Measurements from ENCODE around the gene F13B.
"Not testable (repeated sequence)": the region's sequence is repeated elsewhere in the genome, so short reads cannot be mapped to it uniquely, and the experiment has no call there.

The F13B gene

DNA sequence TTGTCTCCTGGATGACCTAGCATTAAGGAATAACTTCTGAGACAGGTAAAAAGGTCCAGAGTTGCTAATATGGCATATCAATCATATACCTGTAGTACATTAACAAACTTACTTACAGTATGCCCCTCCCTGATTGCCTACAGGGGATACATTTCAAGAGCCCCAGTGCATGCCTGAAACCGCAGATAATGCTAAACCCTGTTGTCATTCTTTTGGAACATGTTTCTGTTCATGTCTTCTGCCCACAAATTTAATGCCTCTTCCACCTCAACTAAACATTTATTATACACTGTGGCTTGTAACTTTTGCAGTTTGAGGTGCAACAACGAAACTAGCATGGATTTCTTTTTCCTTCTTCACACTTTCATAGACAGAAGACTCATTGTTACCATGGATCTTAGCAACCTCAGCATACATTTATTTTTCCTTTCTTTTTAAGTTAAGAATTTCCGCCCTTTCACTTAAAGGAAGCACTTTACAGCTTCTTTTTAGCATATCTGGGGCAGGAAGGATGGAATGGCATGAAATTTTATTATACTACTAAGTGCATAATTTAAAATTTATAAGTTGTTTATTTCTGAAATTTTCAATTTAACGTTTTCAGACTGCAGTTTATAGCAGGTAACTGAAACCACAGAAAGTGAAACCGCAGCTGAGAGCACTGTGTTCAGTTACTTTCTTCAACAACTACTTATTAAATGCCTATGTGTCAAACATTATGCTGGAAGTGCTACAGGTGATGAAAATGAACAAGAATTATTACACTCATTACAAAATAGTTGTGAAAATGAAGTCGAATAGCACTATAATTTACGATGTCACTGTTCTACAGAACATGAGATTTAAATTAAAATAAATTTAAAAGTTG is 25.3 kb downstream of the F13B start:
- DNase-seq: no peak

DNA sequence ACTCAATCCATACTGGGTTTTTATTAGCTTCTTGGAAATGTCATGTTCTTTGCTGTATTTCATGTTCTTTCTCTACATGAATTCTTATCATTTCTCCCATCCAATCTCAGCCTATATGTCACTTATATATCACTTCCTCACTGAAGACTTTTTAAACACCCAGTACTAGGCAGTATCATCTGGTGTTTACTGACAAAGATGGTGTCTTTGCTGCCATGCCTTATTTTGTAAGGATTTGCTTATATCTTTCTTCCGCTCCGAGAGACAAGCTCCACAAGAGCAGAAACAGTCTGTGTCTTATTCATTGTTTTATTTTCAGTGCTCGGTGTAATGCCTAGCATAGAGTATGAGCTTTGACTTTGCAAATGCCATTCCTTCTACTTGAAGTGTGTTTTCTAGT is 30.2 kb downstream of the F13B start:
- DNase-seq: no peak

DNA sequence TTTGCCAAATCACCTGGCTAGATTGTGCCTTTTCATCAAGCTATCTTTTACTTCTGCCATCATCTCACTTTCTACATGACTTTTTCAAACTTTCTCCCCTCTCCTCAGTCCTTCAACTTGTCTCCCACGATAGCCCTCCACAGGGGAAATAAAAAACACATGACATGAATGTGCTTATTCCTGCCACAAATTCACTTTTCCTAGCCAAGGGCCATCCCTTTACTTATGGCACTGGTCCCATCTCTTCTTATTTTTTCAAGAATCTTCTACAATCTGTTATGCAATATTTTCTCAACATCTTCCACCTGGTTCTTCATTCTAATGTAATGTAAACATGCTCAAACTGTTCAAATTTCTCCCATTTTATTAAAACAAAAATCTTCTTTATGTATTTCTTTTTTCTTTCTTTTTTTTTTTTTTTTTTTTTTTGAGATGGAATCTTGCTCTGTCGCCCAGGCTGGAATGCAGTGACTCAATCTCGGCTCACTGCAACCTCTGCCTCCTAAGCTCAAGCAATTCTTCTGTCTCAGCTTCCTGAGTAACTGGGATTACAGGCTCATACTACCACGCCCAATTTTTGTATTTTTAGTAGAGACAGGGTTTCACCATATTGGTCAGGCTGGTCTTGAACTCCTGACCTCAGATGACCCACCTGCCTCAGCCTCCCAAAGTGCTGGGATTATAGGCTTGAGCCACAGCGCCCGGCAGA is 32.3 kb downstream of the F13B start:
- DNase-seq: not testable (repeated sequence)

DNA sequence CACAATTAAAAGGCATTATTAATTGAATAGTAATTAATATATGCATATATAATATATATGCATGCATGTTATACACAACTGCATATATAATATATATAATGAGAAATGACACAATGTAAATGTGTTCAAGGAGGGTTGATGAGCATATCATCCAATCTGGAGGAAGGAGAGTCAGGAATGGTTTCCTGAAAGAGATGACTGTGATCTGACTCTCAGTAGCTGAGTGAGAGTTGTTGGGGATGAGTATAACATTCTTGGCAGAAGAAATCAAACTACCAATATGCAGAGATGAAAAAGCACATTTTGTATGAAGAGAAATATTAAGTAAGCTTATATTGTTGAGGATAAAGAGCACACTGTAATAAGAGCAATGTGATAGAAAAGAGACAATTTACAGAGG is 37.3 kb downstream of the F13B start:
- no peak for DNase-seq

DNA sequence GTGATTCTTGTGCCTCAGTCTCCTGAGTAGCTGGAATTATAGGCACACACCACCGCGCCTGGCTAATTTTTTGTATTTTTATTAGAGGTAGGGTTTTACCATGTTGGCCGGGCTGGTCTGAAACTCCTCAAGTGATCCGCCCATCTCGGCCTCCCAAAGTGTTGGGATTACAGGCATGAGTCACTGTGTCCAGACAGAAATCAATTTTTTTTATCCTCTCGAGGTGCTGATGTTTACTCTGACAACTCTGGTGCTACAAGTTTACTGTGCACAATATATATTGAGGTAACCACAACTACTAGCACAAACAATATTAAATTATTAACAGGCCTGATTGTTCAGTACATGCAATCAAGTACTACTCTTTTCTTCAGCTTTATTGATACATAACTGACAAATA is 39.7 kb downstream of the F13B start:
- DNase-seq: no peak

DNA sequence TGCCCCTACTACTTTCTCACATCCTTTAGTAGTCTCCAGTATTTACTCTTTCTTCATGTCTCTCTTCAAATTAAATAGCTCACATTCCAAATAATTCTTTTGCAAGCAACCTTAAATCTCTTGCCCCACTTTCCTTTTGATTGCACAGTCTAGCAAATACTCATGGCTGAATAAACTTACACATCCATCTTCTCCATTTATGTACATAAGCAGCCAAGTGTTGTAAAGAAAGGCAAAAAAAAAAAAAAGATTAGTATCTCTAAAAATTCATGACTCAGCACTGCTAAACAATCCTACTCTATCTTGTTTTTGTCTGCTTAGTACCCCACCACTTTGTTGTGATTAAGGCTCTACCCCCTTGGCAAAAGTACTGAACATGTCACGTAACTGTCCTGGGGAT is 42.6 kb downstream of the F13B start:
- no peak for DNase-seq

DNA sequence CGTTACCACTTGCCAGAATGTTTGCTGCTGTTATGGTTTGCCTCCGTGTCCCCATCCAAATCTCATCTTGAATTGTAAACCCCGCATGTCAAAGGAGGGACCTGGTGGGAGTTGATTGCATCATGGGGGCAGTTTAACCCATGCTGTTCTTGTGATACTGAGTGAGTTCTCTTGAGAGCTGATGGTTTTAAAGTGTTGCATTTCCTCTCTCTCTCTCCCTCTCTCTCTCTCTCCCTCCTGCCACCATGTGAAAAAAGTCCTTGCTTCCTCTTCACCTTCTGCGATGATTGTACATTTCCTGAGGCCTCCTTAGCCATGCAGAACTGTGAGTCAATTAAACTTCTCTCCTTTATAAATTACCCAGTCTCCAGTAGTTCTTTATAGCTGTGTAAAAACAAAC is 45.3 kb downstream of the F13B start:
- DNase-seq: no peak

DNA sequence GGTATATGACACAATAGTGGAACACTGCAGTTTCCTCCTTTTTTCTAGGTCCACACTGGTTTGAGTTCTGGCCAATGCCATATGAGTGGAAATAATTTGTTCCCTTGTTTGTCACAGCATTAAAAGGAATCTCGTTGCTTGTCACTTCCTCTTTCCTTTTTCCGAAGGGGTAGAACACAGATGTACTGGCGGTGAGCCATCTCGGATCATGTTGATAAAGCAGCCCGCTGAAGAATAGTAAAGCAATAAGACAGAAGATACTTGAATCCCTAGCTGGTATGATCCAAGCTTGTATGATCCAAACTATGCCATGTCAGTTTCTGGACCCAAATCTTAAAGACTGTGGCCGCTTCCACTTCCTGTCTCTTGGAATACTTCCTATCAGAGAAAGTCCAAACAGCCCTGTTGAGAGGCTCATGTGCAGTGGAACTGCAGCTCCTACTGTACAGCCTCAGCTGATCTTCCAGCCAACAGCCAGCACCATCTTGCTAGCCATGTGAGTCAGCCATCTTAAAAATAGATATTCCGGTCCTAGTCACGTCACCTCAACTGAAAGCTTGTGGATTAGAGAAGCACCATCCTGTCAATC is 49.4 kb downstream of the F13B start:
- DNase-seq: no peak

DNA sequence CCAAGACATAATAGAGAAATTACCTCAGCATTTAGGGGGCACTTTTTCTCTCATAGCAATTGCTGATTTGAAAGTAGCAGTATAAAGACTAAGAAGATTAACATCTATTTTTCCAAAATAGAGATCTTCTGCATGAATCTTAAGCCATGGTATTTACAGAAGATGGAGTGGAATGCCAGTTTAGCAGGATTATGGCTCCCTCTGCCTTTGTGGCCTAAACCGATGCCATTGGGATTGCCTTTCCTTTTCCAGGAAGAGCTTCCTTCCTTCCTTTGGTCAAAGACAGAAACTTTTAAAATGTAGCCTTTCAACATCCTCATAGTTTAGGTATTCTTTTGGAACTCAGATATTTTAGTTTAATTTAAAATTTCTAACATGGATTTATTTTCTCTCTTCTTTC is 50.3 kb downstream of the F13B start:
- no peak for DNase-seq

DNA sequence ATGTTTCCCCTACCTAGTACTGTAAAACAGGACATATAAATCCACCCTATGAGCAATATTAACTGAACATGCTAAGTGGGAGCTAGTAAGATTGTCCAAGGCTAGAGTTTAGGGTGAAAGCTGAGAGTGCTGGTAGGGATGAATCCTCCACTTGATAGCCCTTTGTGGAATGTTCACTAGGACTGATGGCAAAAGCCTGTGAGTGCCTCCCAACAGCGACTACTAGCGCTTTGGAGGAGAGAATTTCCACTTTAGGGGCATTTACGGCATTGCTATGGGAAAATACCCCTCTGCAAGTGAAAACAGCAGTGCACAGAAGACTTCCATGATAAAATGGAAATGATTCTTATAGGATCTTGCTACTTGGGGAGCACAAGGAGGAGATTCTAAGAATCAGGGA is 53.8 kb downstream of the F13B start:
- DNase-seq: no peak

DNA sequence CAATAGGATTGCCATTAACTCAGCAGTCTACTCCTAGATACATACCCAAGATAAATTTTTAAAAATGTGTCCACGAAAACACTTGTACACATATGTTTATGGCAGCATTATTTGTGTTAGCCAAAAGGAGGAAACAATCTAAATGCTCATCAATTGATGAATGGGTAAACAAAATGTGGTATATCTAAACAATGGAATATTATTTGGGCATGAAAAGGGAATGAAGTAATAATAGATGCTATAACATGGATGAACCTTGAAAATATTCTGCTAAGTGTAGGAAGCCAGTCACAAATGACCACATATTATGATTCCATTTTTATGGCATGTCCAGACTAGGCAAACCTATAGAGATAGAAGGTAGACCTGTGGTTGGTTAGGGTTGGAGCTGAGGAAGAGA is 55.4 kb downstream of the F13B start:
- no peak for DNase-seq

DNA sequence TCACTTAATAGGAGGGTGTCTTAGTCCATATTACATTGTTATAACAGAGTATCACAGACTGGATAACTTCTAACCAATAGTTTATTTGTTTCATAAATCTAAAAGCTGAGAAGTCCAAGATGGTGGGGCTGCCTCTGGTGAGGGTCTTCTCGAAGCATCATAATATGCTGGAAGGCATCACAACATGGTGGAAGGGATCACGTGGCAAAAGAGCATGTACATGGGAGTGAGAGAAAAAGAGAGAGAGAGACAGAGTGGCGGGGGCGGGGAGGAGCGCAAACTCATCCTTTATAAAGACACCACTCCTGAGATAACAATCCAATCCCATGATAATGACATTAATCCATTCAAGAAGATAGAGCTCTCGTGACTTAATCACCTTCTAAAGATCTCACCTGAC is 58.2 kb downstream of the F13B start:
- no peak for DNase-seq

DNA sequence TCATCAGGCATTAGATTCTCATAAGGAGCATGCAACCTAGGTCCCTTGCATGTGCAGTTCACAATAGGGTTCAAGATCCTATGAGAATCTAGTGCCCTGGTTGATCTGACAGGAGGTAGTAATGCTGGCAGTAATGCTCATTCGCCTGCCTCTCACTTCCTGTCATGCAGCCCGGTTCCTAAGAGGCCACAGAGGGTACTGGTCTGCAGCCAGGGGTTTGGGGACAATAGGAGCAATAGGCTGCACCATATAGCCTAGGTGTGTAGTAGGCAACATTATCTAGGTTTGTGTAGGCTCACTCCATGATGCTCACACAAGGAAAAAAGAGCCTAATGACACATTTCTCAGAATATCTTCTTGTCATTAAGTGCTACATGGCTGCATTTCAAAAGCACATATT is 63.9 kb downstream of the F13B start:
- DNase-seq: no peak

DNA sequence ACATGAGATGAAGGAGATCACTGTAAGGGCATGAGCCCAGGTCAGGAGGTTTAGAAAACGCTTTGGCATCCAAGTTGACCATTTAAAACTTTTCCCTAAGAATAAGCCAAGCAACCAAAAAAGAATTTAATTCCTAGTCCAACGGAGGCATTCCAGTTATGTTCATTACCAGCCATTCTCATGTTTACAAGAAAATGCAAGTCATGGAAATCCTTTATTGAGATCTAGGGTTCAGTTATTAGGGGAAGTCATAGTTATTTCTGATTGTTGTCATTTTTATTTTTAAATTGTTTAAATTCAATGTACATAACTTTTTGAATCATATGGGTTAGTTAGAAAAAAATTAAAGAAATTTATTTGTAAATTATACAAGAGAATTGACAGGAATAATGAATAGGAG is 65.2 kb downstream of the F13B start:
- no peak for DNase-seq

DNA sequence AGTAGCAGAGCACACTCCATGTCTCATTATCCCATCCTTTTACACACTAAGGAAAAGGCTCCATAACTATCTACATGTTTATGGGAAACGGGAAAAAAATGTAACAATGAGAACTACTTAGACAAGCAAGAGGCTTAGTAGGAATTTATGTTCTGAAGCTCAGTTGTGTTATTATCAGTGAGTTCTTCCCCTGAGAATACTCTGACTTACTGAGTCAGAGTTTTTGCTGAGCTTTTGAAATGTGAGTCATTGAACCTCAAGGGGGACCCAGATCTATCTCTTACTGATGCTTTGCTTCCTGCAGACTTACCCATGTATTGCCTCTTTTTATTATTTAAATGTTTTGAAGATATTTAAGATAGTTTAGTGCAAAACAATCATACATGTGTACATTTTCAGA is 69.6 kb downstream of the F13B start:
- DNase-seq: no peak

DNA sequence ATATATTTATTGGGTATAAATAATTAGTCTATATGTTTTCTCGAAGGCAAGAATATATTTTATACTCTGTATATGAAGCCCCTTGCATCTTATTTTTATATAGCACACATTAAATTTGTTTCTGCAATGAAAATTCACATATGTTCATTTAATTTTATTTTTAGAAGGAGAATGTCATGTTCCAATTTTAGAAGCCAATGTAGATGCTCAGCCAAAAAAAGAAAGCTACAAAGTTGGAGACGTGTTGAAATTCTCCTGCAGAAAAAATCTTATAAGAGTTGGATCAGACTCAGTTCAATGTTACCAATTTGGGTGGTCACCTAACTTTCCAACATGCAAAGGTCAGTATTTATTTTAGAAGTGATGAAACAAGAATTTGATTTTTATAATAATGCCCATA is 73.1 kb downstream of the F13B start:
- no peak for DNase-seq

DNA sequence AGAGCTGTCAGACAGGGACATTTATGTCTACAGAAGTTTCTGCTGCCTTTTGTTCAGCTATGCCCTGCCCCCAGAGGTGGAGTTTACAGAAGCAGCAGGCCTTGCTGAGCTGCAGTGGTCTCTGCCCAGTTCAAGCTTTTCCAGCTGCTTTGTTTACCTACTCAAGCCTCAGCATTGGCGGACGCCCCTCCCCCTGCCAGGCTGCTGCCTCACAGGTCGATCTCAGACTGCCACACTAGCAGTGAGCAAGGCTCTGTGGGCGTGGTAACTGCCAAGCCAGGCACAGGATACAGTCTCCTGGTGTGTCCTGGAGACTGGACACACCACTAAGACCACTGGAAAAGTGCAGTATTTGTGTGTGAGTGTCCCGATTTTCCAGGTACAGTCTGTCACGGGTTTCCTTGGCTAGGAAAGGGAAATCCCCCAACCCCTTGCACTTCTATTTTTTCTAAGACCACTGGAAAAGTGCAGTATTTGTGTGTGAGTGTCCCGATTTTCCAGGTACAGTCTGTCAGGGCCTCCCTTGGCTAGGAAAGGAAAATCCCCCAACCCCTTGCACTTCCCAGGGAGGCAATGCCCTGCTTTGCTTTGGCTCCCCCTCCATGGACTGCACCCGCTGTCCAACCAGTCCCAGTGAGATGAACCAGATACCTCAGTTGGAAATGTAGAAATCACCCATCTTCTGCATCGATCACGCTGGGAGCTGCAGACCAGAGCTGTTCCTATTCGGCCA is 75.0 kb downstream of the F13B start:
- DNase-seq: not testable (repeated sequence)

Measured in activated CD4-positive, CD25-positive, alpha-beta regulatory T cell (primary cell).